Choroid plexus epithelial cell (primary cell): Measurements from ENCODE around the gene EVL.
A peak's percentile ranks its signal among the peaks of the same experiment; 100 is the strongest.

ENCODE experiments used
- DNase-seq: peaks from one replicate; pipeline ENCODE4 v3.0.0-alpha.2; 2010; ENCODE audit warnings: low read depth
- H3K4me3 ChIP-seq: 2 replicates; pipeline ENCODE4 v1.5.1; 2011; ENCODE audit warnings: low read depth, mild to moderate bottlenecking, control low read depth, low read length, moderate library complexity
- CTCF ChIP-seq: conservative IDR thresholded peaks from 2 replicates; pipeline ENCODE4 v1.5.1; 2011; ENCODE audit warnings: low read depth, mild to moderate bottlenecking, control low read depth, inconsistent platforms, low read length, moderate library complexity

EVL gene

GRCh38 chr14:100092832-100093231, 27.6 kb downstream of the EVL start:
- DNase-seq = no peak
- no peak overlapping the region for H3K4me3 ChIP-seq
- no peak for TF ChIP-seq CTCF

GRCh38 chr14:100093319-100093718, 28.1 kb downstream of the EVL start:
- no peak overlapping the region for H3K4me3 ChIP-seq
- no peak for DNase-seq
- no peak for TF ChIP-seq CTCF

- TF ChIP-seq CTCF = no peak
- no peak overlapping the region for H3K4me3 ChIP-seq
- peak; percentile 94 for DNase-seq
Measured at GRCh38 chr14:100096656-100097055, 31.4 kb downstream of the EVL start.

- no peak for TF ChIP-seq CTCF
- no peak for DNase-seq
- no peak overlapping the region for H3K4me3 ChIP-seq
Measured at GRCh38 chr14:100098171-100098570, 32.9 kb downstream of the EVL start.

GRCh38 chr14:100100032-100100703, 34.9 kb downstream of the EVL start:
- DNase-seq = no peak
- H3K4me3 ChIP-seq = no peak overlapping the region

GRCh38 chr14:100102156-100102785, 37.0 kb downstream of the EVL start:
- no peak overlapping the region for H3K4me3 ChIP-seq
- TF ChIP-seq CTCF = peak; percentile 19
- no peak for DNase-seq

More at GRCh38 chr14:100100032-100100703, 34.9 kb downstream of the EVL start:
- no peak for TF ChIP-seq CTCF

GRCh38 chr14:100103250-100104005, 38.2 kb downstream of the EVL start:
- no peak overlapping the region for H3K4me3 ChIP-seq
- no peak for TF ChIP-seq CTCF
- DNase-seq = peak; percentile 57
